ENCODE data around the gene MAPKAP1.

Gene MAPKAP1

GRCh38 chr9:125685167-125685566, 21.8 kb downstream of the MAPKAP1 start:
- Histone ChIP-seq H3K79me2 (ENCODE audit: insufficient read depth, low read length) (peaks cover 20% of the 10 kb centered on the region), H3K27me3 (ENCODE audit: insufficient read depth, low read length) (no peaks in the 10 kb centered on the region), H3K4me3 (ENCODE audit: low read depth, low read length, poor library complexity, severe bottlenecking) (no peak overlapping the region), H3K9me2 (ENCODE audit: low read depth, low read length) (no peaks in the 10 kb centered on the region), H3K36me3 (ENCODE audit: insufficient read depth, low read length) (no peaks in the 10 kb centered on the region), H3K9me3 (ENCODE audit: low read length) (no peaks in the 10 kb centered on the region), H3K27ac (ENCODE audit: low read depth, low read length, poor library complexity, severe bottlenecking) (no peak overlapping the region), H3K4me1 (ENCODE audit: insufficient read depth, low read length, severe bottlenecking) (peaks cover 3% of the 10 kb centered on the region), H3K9ac (ENCODE audit: low read length) (no peak overlapping the region), H3F3A (ENCODE audit: insufficient read depth, low read length) (no peaks in the 10 kb centered on the region), H4K20me1 (ENCODE audit: insufficient read depth, low read length) (no peaks in the 10 kb centered on the region), H3K4me2 (ENCODE audit: low read length) (no peak overlapping the region), H2AFZ (ENCODE audit: low read length) (no peak overlapping the region)
- no peak for TF ChIP-seq EZH2 (IDR thresholded peaks at IDR 0.05; ENCODE audit: borderline replicate concordance, low read length)
- no peak for TF ChIP-seq CTCF (IDR thresholded peaks at IDR 0.05; ENCODE audit: low read length)

- Histone ChIP-seq H3K79me2 (ENCODE audit: insufficient read depth, low read length) (peaks cover 13% of the 10 kb centered on the region; the same call in 1 of the 2 replicates), H4K20me1 (ENCODE audit: insufficient read depth, low read length) (no peaks in the 10 kb centered on the region)
These were observed 23.5 kb downstream of the MAPKAP1 start for GRCh38 chr9:125683486-125683885.

GRCh38 chr9:125682340-125682739, 24.7 kb downstream of the MAPKAP1 start:
- Histone ChIP-seq H3K27ac (ENCODE audit: low read depth, low read length, poor library complexity, severe bottlenecking) (no peak overlapping the region), H3K4me2 (ENCODE audit: low read length) (no peak overlapping the region), H3K9ac (ENCODE audit: low read length) (no peak overlapping the region), H3K4me3 (ENCODE audit: low read depth, low read length, poor library complexity, severe bottlenecking) (no peak overlapping the region), H3K9me3 (ENCODE audit: low read length) (no peaks in the 10 kb centered on the region), H3K27me3 (ENCODE audit: insufficient read depth, low read length) (no peaks in the 10 kb centered on the region), H3K4me1 (ENCODE audit: insufficient read depth, low read length, severe bottlenecking) (no peaks in the 10 kb centered on the region), H4K20me1 (ENCODE audit: insufficient read depth, low read length) (no peaks in the 10 kb centered on the region), H2AFZ (ENCODE audit: low read length) (no peak overlapping the region), H3K36me3 (ENCODE audit: insufficient read depth, low read length) (no peaks in the 10 kb centered on the region), H3F3A (ENCODE audit: insufficient read depth, low read length) (no peaks in the 10 kb centered on the region), H3K9me2 (ENCODE audit: low read depth, low read length) (no peaks in the 10 kb centered on the region), H3K79me2 (ENCODE audit: insufficient read depth, low read length) (peaks cover 9% of the 10 kb centered on the region; the same call in 1 of the 2 replicates)
- TF ChIP-seq EZH2 (IDR thresholded peaks at IDR 0.05; ENCODE audit: borderline replicate concordance, low read length) (no peak), CTCF (IDR thresholded peaks at IDR 0.05; ENCODE audit: low read length) (no peak)

More at GRCh38 chr9:125683486-125683885, 23.5 kb downstream of the MAPKAP1 start:
- Histone ChIP-seq H3K9me3 (ENCODE audit: low read length) (no peaks in the 10 kb centered on the region), H3K4me3 (ENCODE audit: low read depth, low read length, poor library complexity, severe bottlenecking) (no peak overlapping the region), H3K9me2 (ENCODE audit: low read depth, low read length) (no peaks in the 10 kb centered on the region), H3K36me3 (ENCODE audit: insufficient read depth, low read length) (no peaks in the 10 kb centered on the region), H3K4me1 (ENCODE audit: insufficient read depth, low read length, severe bottlenecking) (no peaks in the 10 kb centered on the region), H3K9ac (ENCODE audit: low read length) (no peak overlapping the region), H3K4me2 (ENCODE audit: low read length) (no peak overlapping the region), H3F3A (ENCODE audit: insufficient read depth, low read length) (no peaks in the 10 kb centered on the region), H3K27ac (ENCODE audit: low read depth, low read length, poor library complexity, severe bottlenecking) (no peak overlapping the region), H3K27me3 (ENCODE audit: insufficient read depth, low read length) (no peaks in the 10 kb centered on the region), H2AFZ (ENCODE audit: low read length) (no peak overlapping the region)
- TF ChIP-seq EZH2 (IDR thresholded peaks at IDR 0.05; ENCODE audit: borderline replicate concordance, low read length): no peak
- no peak for TF ChIP-seq CTCF (IDR thresholded peaks at IDR 0.05; ENCODE audit: low read length)
